ENCODE results near the gene RPS10. TPM values are rescaled to one million over a fixed set of nuclear protein-coding genes. Genes with fewer than 3 reads are reported as not detected.

The RPS10 gene
- total and polyA plus RNA-seq, 2 of the 8 experiments (the other 6 are each of a cell fraction or from before 2014, with no cell fraction given): 2,408 to 11,142 TPM

DNA sequence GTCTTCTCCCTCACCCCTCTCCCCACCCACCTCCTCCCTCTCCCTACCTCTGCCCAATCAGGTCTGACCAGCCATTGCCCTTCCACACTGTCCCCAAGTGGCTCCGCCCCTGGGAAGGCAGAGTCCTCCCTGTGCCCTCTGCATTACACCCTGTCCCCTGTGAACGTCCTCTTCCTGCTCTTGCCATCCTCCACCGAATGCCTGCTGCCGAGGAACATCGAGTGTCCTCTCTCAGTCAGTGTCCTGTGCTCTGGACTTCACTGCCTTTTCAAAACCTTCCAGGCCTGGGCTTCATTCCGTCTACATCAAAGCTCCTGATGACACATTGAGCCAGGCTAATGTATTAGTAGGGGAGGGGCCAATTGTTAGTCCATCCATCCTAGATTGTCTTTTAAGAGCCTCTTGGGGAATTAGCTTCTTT is 36.7 kb upstream of the RPS10 start:
- FAIRE-seq (no peak), DNase-seq (ENCODE audit: low read depth in 1 of 2, low spot score in 2 of 2) (peak; percentile 27 to 79)
- H3K27ac ChIP-seq (ENCODE audit: low read depth, low read length): no peak overlapping the region
- H3K27me3 ChIP-seq (replicated peaks in 1 of 4; ENCODE audit: control insufficient read depth in 3 of 4, extremely low read depth in 1 of 4, insufficient read depth in 3 of 4, low read length in 3 of 4): peaks cover 0 to 11% (median 8%) of the 10 kb centered on the region in 4 experiments; a peak in 4 of 7 replicates
- no peaks in the 10 kb centered on the region for H3K79me1 ChIP-seq (ENCODE audit: low read depth, low read length)
- no peak overlapping the region for H4K8ac ChIP-seq (ENCODE audit: extremely low read depth, insufficient read depth, low read length)
- H3K9ac ChIP-seq (replicated peaks in 1 of 4; ENCODE audit: extremely low read depth in 1 of 4, low read depth in 3 of 4, low read length in 3 of 4): no peak overlapping the region; a peak in 1 of 7 replicates
- H3K23me2 ChIP-seq (ENCODE audit: low read depth, low read length): peaks cover 14% of the 10 kb centered on the region
- H4K91ac ChIP-seq (replicated peaks; ENCODE audit: insufficient read length, low read length): no peak overlapping the region
- WGBS, 2 experiments (ENCODE audit: extremely low coverage in 1 of 2, insufficient coverage in 1 of 2, insufficient read length in 1 of 2, insufficient replicate concordance in 2 of 2, low coverage in 1 of 2, low lambda C conversion rate in 2 of 2, missing lambda C conversion rate in 1 of 2): 40% methylated on average over 6 of the region's 6 CpGs; no CpG with 5 or more reads in 1 of the 2 experiments
- 0 out of 2 replicates have a peak overlapping the region, but pooled peaks have one; percentile 76 for H3K18ac ChIP-seq (ENCODE audit: extremely low read depth, low read length)
- POLR2A ChIA-PET (ENCODE audit: partially characterized antibody): interaction anchor here (0.6 to 1.5 kb wide), 3 partner anchors 69 to 226 kb away, joined by 3 to 9 read pairs (median 3); partner anchors contain the start of gene HMGA1
- no peak overlapping the region for H3K56ac ChIP-seq (replicated peaks; ENCODE audit: insufficient read length, low read depth, low read length)
- peaks cover 0 to 20% (median 11%) of the 10 kb centered on the region in 4 experiments; a peak in 6 of 7 replicates for H3K4me1 ChIP-seq (replicated peaks in 1 of 4; ENCODE audit: control insufficient read depth in 3 of 4, insufficient read depth in 4 of 4, low read length in 3 of 4)
- H3K14ac ChIP-seq (ENCODE audit: insufficient read length): no peak overlapping the region
- CTCF ChIA-PET (ENCODE audit: partially characterized antibody): interaction anchor here (0.6 to 13.0 kb wide), 10 partner anchors 12 to 304 kb away, joined by 3 to 213 read pairs (median 3); no protein-coding TSS in a partner anchor
- H2BK20ac ChIP-seq (ENCODE audit: low read length): 0 out of 2 replicates have a peak overlapping the region, but pooled peaks have one; percentile 61
- no peak overlapping the region; the same call in 1 of the 2 replicates for H2BK5ac ChIP-seq (ENCODE audit: low read depth, low read length)
- no peak overlapping the region for H2AK5ac ChIP-seq (ENCODE audit: low read depth, low read length)
- TF ChIP-seq SUZ12 (IDR thresholded peaks at IDR 0.05; ENCODE audit: low read length) (no peak), RAD21 (IDR thresholded peaks at IDR 0.05 in 1 of 2, conservative IDR thresholded peaks at IDR 0.05 in 1 of 2; ENCODE audit: low read depth in 2 of 2, low read length in 2 of 2) (no peak)
- H4K5ac ChIP-seq (ENCODE audit: insufficient read length, low read depth, low read length): no peak overlapping the region
- no peaks in the 10 kb centered on the region for H3K79me2 ChIP-seq (ENCODE audit: control insufficient read depth in 1 of 2, insufficient read depth in 2 of 2, low read length in 2 of 2)
- H2BK15ac ChIP-seq (ENCODE audit: low read length): no peak overlapping the region
- no peaks in the 10 kb centered on the region for H4K20me1 ChIP-seq (replicated peaks in 1 of 2; ENCODE audit: control insufficient read depth in 1 of 2, insufficient read depth in 2 of 2, low read length in 2 of 2)
- H2BK120ac ChIP-seq (replicated peaks; ENCODE audit: low read depth, low read length): no peak overlapping the region
- no peaks in the 10 kb centered on the region for H3K36me3 ChIP-seq (ENCODE audit: control insufficient read depth in 2 of 4, insufficient read depth in 4 of 4, low read length in 3 of 4)
- H3K23ac ChIP-seq (ENCODE audit: insufficient read length): no peak overlapping the region
- H3K4me3 ChIP-seq (ENCODE audit: extremely low read depth in 1 of 4, insufficient read depth in 2 of 4, low read depth in 3 of 4, low read length in 4 of 4): no peak overlapping the region
- H3K4me2 ChIP-seq (ENCODE audit: insufficient read depth in 1 of 2, low read depth in 2 of 2, low read length in 2 of 2): peak overlapping the region; percentile 48 to 53; a peak in 3 of 4 replicates
- H2BK12ac ChIP-seq (ENCODE audit: low read depth, low read length): no peak overlapping the region
- H2AFZ ChIP-seq (ENCODE audit: low read length): peak overlapping the region; percentile 97; the same call in 1 of the 2 replicates
- H3K4ac ChIP-seq (replicated peaks; ENCODE audit: insufficient read length, low read depth, low read length): no peak overlapping the region
- H3K9me3 ChIP-seq (ENCODE audit: insufficient read depth in 2 of 2, low read depth in 1 of 2, low read length in 1 of 2): no peaks in the 10 kb centered on the region
